Epithelial cell of proximal tubule (primary cell): ENCODE results near the gene SLX4. TPM values are rescaled to one million over a fixed set of nuclear protein-coding genes. Genes with fewer than 3 reads are reported as not detected.

Experiments used
- DNase-seq: peaks from one replicate; pipeline ENCODE4 v3.0.0-alpha.2; 2011; ENCODE audit warnings: low read depth
- H3K4me3 ChIP-seq: 2 replicates; pipeline ENCODE4 v1.5.1; 2011; ENCODE audit warnings: low read depth, mild to moderate bottlenecking, low read length
- CTCF ChIP-seq: conservative IDR thresholded peaks from 2 replicates; pipeline ENCODE4 v1.5.1; 2012; ENCODE audit warnings: low read depth, mild to moderate bottlenecking, low read length
- total RNA-seq: library from RNA; depleted of rRNA; stranded (reverse); fragments of >200 nt; gene quantifications from 2 replicates; pipeline ENCODE4 v1.2.3, GENCODE V29; 2015

The SLX4 gene
- total RNA-seq, 1 donor from 2014 or later = 6.6 TPM

GRCh38 chr16:3564130-3564888 lies 47.1 kb downstream of the SLX4 start:
- H3K4me3 ChIP-seq = no peak overlapping the region
- no peak for TF ChIP-seq CTCF
- DNase-seq = no peak

- no peak for DNase-seq
- no peak overlapping the region for H3K4me3 ChIP-seq
- TF ChIP-seq CTCF = no peak
Measured at GRCh38 chr16:3562914-3563480, 48.4 kb downstream of the SLX4 start.

GRCh38 chr16:3561626-3562025 lies 49.8 kb downstream of the SLX4 start:
- TF ChIP-seq CTCF = no peak
- no peak for DNase-seq
- no peak overlapping the region for H3K4me3 ChIP-seq

GRCh38 chr16:3554351-3554928 lies 57.0 kb downstream of the SLX4 start:
- H3K4me3 ChIP-seq = no peak overlapping the region
- TF ChIP-seq CTCF = no peak
- DNase-seq = no peak

- no peak for DNase-seq
- no peak for TF ChIP-seq CTCF
- no peak overlapping the region for H3K4me3 ChIP-seq
Measured at GRCh38 chr16:3553138-3553923, 58.1 kb downstream of the SLX4 start.

DNA sequence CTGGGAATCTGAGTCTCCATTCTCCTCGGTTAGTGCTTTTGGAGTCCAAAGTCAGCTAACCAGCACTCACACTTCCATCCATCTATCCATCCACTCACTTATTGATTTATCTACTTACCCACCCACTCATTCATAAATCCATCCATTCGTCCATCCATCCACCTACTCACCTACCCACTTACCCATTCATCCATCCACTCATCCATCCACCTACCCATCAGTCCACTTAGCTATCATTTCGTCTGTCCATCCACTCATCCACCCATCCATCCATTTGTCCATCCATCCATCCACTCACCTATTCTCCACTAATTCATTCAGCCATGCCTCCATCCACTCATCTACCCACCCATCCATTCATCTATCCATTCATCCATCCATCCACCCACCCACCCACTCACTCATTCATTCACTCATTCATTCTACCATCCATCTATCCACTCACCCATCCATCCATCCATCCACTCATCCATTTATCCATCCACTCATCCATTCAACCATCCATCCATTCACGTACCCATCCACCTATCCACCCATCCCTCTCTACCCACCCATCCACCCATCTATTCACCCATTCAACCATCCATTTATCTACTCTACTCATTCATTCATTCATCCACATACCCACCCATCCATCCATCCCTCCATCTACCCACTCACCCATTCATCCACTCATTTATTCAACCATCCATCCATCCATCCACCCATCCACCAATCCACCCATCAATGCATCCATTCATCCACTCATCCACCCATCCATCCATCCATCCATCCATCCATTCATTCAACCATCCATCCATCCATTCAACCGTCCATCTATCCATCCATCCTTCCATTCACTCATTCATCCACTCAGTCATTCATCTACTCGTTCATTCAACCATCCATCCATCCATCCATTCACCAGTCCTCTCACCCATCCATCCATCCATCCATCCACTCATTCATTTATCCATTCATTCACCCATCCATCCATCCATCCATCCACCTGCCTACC lies 60.3 kb downstream of the SLX4 start:
- H3K4me3 ChIP-seq = no peak overlapping the region
- no peak for TF ChIP-seq CTCF
- DNase-seq = no peak
